Osteoblast (primary cell): Measurements from ENCODE around the gene HSPB6. TPM values are rescaled to one million over a fixed set of nuclear protein-coding genes. Genes with fewer than 3 reads are reported as not detected.
"Not testable (repeated sequence)": the region's sequence is repeated elsewhere in the genome, so short reads cannot be mapped to it uniquely, and the experiment has no call there.

Source experiments
- DNase-seq: peaks from one replicate; pipeline ENCODE4 v3.0.0; 2011; ENCODE audit warnings: low spot score, mixed read lengths; ENCODE audit not compliant: insufficient read length; ENCODE audit errors: missing footprints
- H2AFZ ChIP-seq: 2 replicates; pipeline ENCODE4 v1.6.0; 2011; ENCODE audit warnings: mild to moderate bottlenecking, low read length
- H3K27ac ChIP-seq: 2 replicates; pipeline ENCODE4 v1.5.1; 2011; ENCODE audit warnings: mild to moderate bottlenecking, low read depth, low read length, moderate library complexity
- H3K27me3 ChIP-seq: 2 replicates; pipeline ENCODE4 v1.6.0; 2012; ENCODE audit warnings: mild to moderate bottlenecking, control low read depth, inconsistent platforms, low read length, moderate library complexity; ENCODE audit not compliant: insufficient read depth
- H3K36me3 ChIP-seq: 2 replicates; pipeline ENCODE4 v1.5.1; 2011; ENCODE audit warnings: mild to moderate bottlenecking, low read length, control low read depth, moderate library complexity; ENCODE audit not compliant: insufficient read depth
- H3K4me1 ChIP-seq: 2 replicates; pipeline ENCODE4 v1.5.1; 2011; ENCODE audit warnings: mild to moderate bottlenecking, low read length, control low read depth, moderate library complexity; ENCODE audit not compliant: insufficient read depth
- H3K4me2 ChIP-seq: 2 replicates; pipeline ENCODE4 v1.6.0; 2011; ENCODE audit warnings: mild to moderate bottlenecking, low read length; ENCODE audit not compliant: insufficient read depth
- H3K4me3 ChIP-seq: fragments of 200-600 bp; sonication (generic); 3 replicates; pipeline ENCODE4 v1.5.1; 2012; ENCODE audit warnings: mild to moderate bottlenecking, low read length, inconsistent platforms; ENCODE audit not compliant: insufficient read depth
- H3K79me2 ChIP-seq: 2 replicates; pipeline ENCODE4 v1.6.0; 2012; ENCODE audit warnings: mild to moderate bottlenecking, low read length, control low read depth, inconsistent platforms; ENCODE audit not compliant: insufficient read depth
- H3K9me3 ChIP-seq: 2 replicates; pipeline ENCODE4 v1.5.1; 2011; ENCODE audit warnings: low read depth, low read length, control low read depth
- H4K20me1 ChIP-seq: 2 replicates; pipeline ENCODE4 v1.6.0; 2012; ENCODE audit warnings: mild to moderate bottlenecking, low read length, control low read depth; ENCODE audit not compliant: insufficient read depth
- CTCF ChIP-seq: IDR thresholded peaks from 2 replicates; pipeline ENCODE4 v1.5.1; 2011; ENCODE audit warnings: mild to moderate bottlenecking, low read depth, low read length, moderate library complexity; ENCODE audit errors: extremely low read depth
- total RNA-seq: library from RNA; depleted of rRNA; stranded (reverse); fragments of >200 nt; gene quantifications from 2 replicates; pipeline ENCODE4 v1.2.3, GENCODE V29; 2012

Gene HSPB6
- total RNA-seq, 1 donor: 14.5 TPM

GRCh38 chr19:35797663-35798062 lies 40.8 kb upstream of the HSPB6 start:
- Histone ChIP-seq H3K9me3 (no peaks in the 10 kb centered on the region), H3K4me1 (peaks cover 2% of the 10 kb centered on the region), H3K4me2 (no peak overlapping the region), H3K36me3 (no peaks in the 10 kb centered on the region), H4K20me1 (no peaks in the 10 kb centered on the region), H3K79me2 (no peaks in the 10 kb centered on the region), H3K4me3 (no peak overlapping the region), H2AFZ (no peak overlapping the region), H3K27ac (no peak overlapping the region), H3K27me3 (peaks cover 33% of the 10 kb centered on the region)
- no peak for TF ChIP-seq CTCF
- peak; percentile 36 for DNase-seq

- Histone ChIP-seq H3K79me2 (no peaks in the 10 kb centered on the region), H3K27me3 (peaks cover 33% of the 10 kb centered on the region), H3K27ac (no peak overlapping the region), H3K4me3 (no peak overlapping the region), H4K20me1 (no peaks in the 10 kb centered on the region), H3K36me3 (no peaks in the 10 kb centered on the region), H3K4me1 (peaks cover 2% of the 10 kb centered on the region), H3K4me2 (no peak overlapping the region), H3K9me3 (no peaks in the 10 kb centered on the region), H2AFZ (no peak overlapping the region)
- no peak for TF ChIP-seq CTCF
- DNase-seq: peak; percentile 37
These were observed 40.1 kb upstream of the HSPB6 start for GRCh38 chr19:35796645-35797542.

- not testable (repeated sequence) for H3K27ac ChIP-seq, H3K36me3 ChIP-seq, DNase-seq, H3K9me3 ChIP-seq, H3K79me2 ChIP-seq, H3K4me3 ChIP-seq, H2AFZ ChIP-seq, H4K20me1 ChIP-seq, H3K4me2 ChIP-seq, H3K4me1 ChIP-seq
- peaks cover 33% of the 10 kb centered on the region for H3K27me3 ChIP-seq
These were observed 38.7 kb upstream of the HSPB6 start for GRCh38 chr19:35795564-35795963.

GRCh38 chr19:35793381-35794165 lies 36.7 kb upstream of the HSPB6 start:
- no peak overlapping the region for H3K27ac ChIP-seq
- DNase-seq: peak; percentile 99

More at GRCh38 chr19:35793381-35794165, 36.7 kb upstream of the HSPB6 start:
- no peak overlapping the region for H2AFZ ChIP-seq
- H3K79me2 ChIP-seq: no peaks in the 10 kb centered on the region
- no peak for TF ChIP-seq CTCF
- no peaks in the 10 kb centered on the region for H4K20me1 ChIP-seq
- H3K4me3 ChIP-seq: no peak overlapping the region
- peaks cover 33% of the 10 kb centered on the region for H3K27me3 ChIP-seq
- H3K4me1 ChIP-seq: peaks cover 2% of the 10 kb centered on the region
- no peaks in the 10 kb centered on the region for H3K9me3 ChIP-seq
- no peaks in the 10 kb centered on the region for H3K36me3 ChIP-seq
- H3K4me2 ChIP-seq: no peak overlapping the region
